OCI-LY7 (cell line): ENCODE results near the gene FRAT1.
A peak's percentile ranks its signal among the peaks of the same experiment; 100 is the strongest.

Source experiments
- CTCF ChIP-seq: fragments of 200-600 bp; sonication (generic); conservative IDR thresholded peaks from 2 replicates; pipeline ENCODE4 v1.5.1; 2014; ENCODE audit warnings: mild to moderate bottlenecking, antibody characterized with exemption, low read length, moderate library complexity, mixed read lengths
- EZH2phosphoT487 ChIP-seq: fragments of 200-600 bp; sonication (generic); IDR thresholded peaks from 2 replicates; pipeline ENCODE4 v1.6.1; 2018; ENCODE audit warnings: low read depth, borderline replicate concordance, mild to moderate bottlenecking, mixed run types, antibody characterized with exemption, low read length, moderate library complexity, mixed read lengths

GRCh38 chr10:97355571-97355975 lies 36.5 kb downstream of the FRAT1 start:
- TF ChIP-seq CTCF (peak; percentile 47), EZH2phosphoT487 (no peak)
